GDM1 (cell line): Measurements from ENCODE around the gene SRSF2.
"Not testable (repeated sequence)": the region's sequence is repeated elsewhere in the genome, so short reads cannot be mapped to it uniquely, and the experiment has no call there.

Experiments used
- DNase-seq: peaks from one replicate; lab custom pipeline; 2025; lab: John Stamatoyannopoulos, UW

SRSF2 gene

GRCh38 chr17:76720941-76721340 lies 16.2 kb downstream of the SRSF2 start:
- no peak for DNase-seq

GRCh38 chr17:76720211-76720610 lies 16.9 kb downstream of the SRSF2 start:
- DNase-seq = no peak

GRCh38 chr17:76718516-76718915 lies 18.6 kb downstream of the SRSF2 start:
- DNase-seq = no peak

DNA sequence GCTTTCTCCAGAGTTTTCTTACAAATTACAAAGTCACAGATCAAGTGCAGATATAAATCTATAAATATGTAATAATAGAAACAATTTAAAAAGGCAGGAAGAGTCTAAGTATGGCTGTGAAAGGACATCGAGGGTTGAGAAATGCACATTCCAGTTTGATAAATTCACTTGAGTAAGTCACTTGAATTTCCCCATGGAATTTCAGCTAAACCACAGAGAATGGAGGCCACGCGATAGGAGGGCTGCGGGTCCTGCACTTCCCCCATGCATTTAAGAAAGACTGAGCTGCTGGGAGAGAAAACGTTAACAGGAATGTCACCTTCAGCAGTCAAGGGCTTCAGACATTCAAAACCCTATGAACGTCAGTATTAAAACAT lies 20.3 kb downstream of the SRSF2 start:
- no peak for DNase-seq

- DNase-seq = no peak
These were observed 20.8 kb downstream of the SRSF2 start for GRCh38 chr17:76716146-76716838.

- DNase-seq = no peak
These were observed 21.7 kb downstream of the SRSF2 start for GRCh38 chr17:76715496-76715830.

- no peak for DNase-seq
These were observed 22.2 kb downstream of the SRSF2 start for GRCh38 chr17:76714822-76715495.

DNA sequence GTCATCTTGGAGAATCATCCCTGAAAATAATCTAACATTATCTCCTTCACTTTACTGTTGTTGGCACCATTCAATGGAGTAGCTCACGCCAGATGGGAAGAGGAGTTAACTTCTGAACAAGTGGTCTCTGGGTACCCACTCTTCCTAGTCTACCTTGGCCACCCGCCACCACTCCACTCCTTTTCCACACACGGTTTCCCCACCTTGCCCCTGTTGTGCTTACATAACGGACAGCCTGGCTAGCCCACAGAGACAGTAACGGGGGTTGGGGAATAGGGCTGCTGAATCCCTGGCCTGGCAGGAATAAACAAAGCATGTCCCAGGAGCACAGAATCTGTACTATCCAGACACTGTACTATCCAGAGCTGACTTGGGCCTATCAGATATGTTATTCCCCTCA lies 22.8 kb downstream of the SRSF2 start:
- no peak for DNase-seq

- no peak for DNase-seq
These were observed 23.4 kb downstream of the SRSF2 start for GRCh38 chr17:76713765-76714164.

DNA sequence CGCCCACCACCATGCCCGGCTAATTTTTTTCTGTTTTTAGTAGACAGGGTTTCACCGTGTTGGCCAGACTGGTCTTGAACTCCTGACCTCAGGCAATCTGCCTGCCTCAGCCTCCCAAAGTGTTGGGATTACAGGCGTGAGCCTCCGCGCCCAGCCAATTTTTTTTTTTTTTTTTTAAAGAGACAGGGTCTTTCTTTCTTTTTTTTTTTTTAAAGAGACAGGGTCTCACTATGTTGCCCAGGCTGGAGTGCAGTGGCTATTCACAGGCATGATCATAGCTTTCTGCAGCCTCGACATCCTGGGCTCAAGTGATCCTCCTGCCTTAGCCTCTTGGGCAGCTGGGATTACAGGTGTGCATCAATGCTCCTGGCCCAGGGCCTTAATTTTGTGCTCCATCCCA lies 24.8 kb downstream of the SRSF2 start:
- not testable (repeated sequence) for DNase-seq

GRCh38 chr17:76710863-76711611 lies 26.1 kb downstream of the SRSF2 start, which contains the start of gene MXRA7:
MXRA7 (minus strand) TSS chr17:76710965; CDS start chr17:76710946, 19 bp downstream.
- no peak for DNase-seq

GRCh38 chr17:76709951-76710862 lies 26.9 kb downstream of the SRSF2 start:
- not testable (repeated sequence) for DNase-seq

DNA sequence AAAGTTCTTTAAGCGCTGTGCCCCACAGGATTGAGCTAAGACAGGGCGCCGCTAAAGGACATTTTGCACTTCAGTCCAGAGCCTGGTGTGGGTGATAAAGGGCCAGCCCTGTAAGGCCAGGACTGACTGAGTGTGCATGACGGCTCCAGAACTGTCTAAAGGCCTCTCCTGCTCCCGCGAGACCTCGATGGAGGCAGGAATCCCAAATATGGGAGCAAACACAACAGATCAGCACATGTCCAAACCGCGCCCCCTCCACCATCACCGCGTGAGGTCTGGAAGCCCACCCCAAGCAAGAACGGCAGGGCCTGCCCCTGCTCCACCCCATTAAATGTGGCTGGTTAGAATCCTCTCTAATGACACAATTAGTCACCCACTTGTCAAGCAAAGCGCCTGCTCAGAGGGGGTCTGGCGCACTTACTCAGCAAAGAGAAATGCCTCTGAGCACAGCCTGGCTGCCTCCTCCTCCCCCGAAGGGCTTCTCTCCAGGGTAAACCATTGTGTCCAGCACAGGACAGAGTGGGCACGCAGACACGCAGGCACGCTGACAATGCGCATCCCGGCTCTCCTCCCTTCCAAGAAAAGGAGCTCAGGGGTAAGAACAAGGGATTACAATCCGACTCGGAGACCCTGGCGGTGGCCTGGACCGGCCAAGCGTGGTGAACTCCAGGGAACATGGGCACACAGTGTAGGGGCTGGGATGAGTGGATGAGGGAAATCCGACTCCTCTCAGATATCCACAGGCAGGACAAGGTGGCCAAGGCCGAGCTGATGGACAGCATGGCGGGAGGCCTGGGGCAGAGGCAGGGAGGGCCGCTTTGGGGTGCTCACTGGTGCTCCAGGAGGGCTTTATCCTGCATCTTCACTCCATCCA lies 27.8 kb downstream of the SRSF2 start:
- no peak for DNase-seq

GRCh38 chr17:76707985-76708807 lies 28.9 kb downstream of the SRSF2 start:
- DNase-seq = no peak

DNA sequence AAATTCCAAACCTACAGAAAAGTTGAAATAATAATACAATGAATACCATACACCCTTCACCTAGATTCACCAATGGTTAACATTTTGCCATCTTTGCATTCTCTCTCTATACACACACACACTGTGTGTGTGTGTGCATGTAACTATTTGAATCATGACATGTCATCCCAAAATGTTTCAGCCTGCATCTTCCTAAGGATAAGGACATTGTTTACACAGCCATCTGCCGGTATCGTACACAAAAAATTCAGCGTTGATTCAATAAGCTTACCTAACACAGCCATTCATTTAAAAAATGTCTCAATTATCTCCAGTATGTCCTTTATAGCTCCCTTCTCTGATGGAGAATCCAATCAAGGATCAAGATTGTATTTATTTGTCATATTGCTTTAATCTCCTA lies 30.3 kb downstream of the SRSF2 start:
- no peak for DNase-seq

DNA sequence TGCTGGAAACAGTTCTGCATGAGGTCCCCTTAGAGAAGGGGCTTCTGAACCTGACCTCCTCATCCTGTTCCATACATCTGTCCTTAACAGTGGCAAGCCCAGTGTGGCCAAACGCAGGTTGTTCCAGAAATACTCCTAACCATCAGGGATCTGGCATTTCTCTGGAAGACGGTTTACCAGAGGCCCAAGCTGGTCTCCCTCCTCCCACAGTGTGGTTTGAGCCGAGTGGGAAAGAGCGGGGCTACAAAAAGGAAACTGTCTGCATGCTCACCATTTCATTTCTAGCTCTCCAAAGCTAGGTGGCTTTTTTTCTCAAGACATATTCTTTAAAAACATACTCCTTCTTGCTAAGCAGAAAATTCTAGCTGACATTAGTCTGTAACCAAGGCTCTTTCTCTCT lies 32.3 kb downstream of the SRSF2 start:
- DNase-seq = no peak

DNA sequence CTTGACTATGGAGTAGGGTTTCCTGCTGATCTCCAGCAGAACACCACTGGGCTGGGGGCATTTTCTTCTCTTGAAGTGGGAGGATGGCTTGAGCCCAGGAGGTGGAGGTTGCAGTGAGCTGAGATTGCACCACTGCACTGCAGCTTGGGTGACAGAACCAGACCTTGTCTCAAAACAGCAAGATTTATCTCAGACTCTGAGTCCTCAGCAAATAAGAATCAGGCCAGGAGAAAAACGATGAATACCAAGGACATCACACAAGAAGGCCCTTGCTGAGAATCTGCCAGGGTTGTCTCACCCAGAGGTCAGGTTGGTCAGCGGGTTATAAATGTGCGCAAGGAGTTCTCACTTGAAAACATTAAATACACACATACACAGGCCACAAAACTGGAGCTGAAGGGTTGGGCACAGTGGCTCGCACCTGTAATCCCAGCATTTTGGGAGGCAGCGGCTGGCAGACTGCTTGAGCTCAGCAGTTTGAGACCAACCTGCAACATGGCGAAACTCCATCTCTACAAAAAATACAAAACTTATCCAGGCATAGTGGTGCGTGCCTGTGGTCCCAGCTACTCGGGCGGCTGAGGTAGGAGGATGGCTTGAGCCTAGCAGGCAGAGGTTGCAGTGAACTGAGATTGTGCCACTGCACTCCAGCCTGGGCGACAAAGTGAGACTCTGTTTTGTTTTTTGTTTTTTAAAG lies 34.0 kb downstream of the SRSF2 start:
- DNase-seq = no peak

- no peak for DNase-seq
These were observed 35.1 kb downstream of the SRSF2 start for GRCh38 chr17:76702076-76702475.

GRCh38 chr17:76701471-76701967 lies 35.6 kb downstream of the SRSF2 start:
- no peak for DNase-seq
